ENCODE data around the gene KLHL40. TPM values are rescaled to one million over a fixed set of nuclear protein-coding genes. Genes with fewer than 3 reads are reported as not detected.

Gene KLHL40
- total and polyA plus RNA-seq, 10 of the 15 experiments (the other 5 are each of a cell fraction or from before 2014, with no cell fraction given): not detected

- H3K27ac ChIP-seq (ENCODE audit: control insufficient read depth, insufficient read depth): no peak overlapping the region
- ChIA-PET CTCF (interaction anchor here (1.2 kb wide), 1 partner anchor 9 kb away, joined by 4 read pairs; no protein-coding TSS in a partner anchor), SMC1A (ENCODE audit: uncharacterized antibody, unreplicated experiment) (no interaction called here), RAD21 (ENCODE audit: unreplicated experiment) (no interaction called here), POLR2A (no interaction called here)
- no peaks in the 10 kb centered on the region for H4K20me1 ChIP-seq (ENCODE audit: control insufficient read depth, insufficient read depth)
- DNase-seq (ENCODE audit: low read depth, low spot score) (no peak), FAIRE-seq (no peak), ATAC-seq (no peak)
- H3K9ac ChIP-seq (ENCODE audit: control insufficient read depth, insufficient read depth, low read length): no peak overlapping the region
- intact Hi-C loops (cut with micrococcal nuclease; ENCODE audit: unreplicated experiment) (no loop called here), in situ Hi-C loops (cut with MboI) (no loop called here)
- H3K4me3 ChIP-seq: no peak overlapping the region
- no peak overlapping the region for H3K4me2 ChIP-seq (ENCODE audit: control insufficient read depth, insufficient read depth)
- no TSS peak for BruUV-seq (replicated peaks)
- H2AFZ ChIP-seq (ENCODE audit: control insufficient read depth, low read depth, low read length): no peak overlapping the region
- H3K27me3 ChIP-seq (replicated peaks in 1 of 2; ENCODE audit: control insufficient read depth in 2 of 2, insufficient read depth in 2 of 2, low read length in 1 of 2): no peaks in the 10 kb centered on the region; a peak in 1 of 4 replicates
- H3K36me3 ChIP-seq (ENCODE audit: control insufficient read depth in 2 of 2, insufficient read depth in 2 of 2, low read length in 1 of 2): no peaks in the 10 kb centered on the region
- H3K4me1 ChIP-seq (ENCODE audit: control insufficient read depth, insufficient read depth, low read length): no peaks in the 10 kb centered on the region
- H3K9me3 ChIP-seq (replicated peaks; ENCODE audit: control insufficient read depth, insufficient read depth, low read length): no peaks in the 10 kb centered on the region
- no CpG with 5 or more reads among the region's 1 CpG for WGBS (ENCODE audit: insufficient coverage, insufficient replicate concordance, low lambda C conversion rate, missing lambda C conversion rate)
- H3K79me2 ChIP-seq (ENCODE audit: control insufficient read depth, insufficient read depth, low read length): no peaks in the 10 kb centered on the region
- no peak for TF ChIP-seq RUNX3 (IDR thresholded peaks at IDR 0.05; ENCODE audit: low read length)
- TF ChIP-seq IKZF2 (IDR thresholded peaks at IDR 0.05): no peak
- no peak for TF ChIP-seq SP1 (IDR thresholded peaks at IDR 0.05; ENCODE audit: low read depth, low read length)
- no peak for TF ChIP-seq MEF2A (IDR thresholded peaks at IDR 0.05; ENCODE audit: insufficient read depth, low read depth, low read length)
- TF ChIP-seq, protein P1, sequence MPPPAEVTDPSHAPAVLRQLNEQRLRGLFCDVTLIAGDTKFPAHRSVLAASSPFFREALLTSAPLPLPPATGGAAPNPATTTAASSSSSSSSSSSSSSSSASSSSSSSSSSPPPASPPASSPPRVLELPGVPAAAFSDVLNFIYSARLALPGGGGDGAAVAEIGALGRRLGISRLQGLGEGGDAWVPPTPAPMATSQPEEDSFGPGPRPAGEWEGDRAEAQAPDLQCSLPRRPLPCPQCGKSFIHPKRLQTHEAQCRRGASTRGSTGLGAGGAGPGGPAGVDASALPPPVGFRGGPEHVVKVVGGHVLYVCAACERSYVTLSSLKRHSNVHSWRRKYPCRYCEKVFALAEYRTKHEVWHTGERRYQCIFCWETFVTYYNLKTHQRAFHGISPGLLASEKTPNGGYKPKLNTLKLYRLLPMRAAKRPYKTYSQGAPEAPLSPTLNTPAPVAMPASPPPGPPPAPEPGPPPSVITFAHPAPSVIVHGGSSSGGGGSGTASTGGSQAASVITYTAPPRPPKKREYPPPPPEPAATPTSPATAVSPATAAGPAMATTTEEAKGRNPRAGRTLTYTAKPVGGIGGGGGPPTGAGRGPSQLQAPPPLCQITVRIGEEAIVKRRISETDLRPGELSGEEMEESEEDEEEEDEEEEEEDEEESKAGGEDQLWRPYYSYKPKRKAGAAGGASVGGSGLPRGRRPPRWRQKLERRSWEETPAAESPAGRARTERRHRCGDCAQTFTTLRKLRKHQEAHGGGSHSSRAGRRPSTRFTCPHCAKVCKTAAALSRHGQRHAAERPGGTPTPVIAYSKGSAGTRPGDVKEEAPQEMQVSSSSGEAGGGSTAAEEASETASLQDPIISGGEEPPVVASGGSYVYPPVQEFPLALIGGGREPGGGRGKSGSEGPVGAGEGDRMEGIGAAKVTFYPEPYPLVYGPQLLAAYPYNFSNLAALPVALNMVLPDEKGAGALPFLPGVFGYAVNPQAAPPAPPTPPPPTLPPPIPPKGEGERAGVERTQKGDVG (CRISPR knock-in tag; IDR thresholded peaks at IDR 0.05): no peak
- TF ChIP-seq, protein P2, sequence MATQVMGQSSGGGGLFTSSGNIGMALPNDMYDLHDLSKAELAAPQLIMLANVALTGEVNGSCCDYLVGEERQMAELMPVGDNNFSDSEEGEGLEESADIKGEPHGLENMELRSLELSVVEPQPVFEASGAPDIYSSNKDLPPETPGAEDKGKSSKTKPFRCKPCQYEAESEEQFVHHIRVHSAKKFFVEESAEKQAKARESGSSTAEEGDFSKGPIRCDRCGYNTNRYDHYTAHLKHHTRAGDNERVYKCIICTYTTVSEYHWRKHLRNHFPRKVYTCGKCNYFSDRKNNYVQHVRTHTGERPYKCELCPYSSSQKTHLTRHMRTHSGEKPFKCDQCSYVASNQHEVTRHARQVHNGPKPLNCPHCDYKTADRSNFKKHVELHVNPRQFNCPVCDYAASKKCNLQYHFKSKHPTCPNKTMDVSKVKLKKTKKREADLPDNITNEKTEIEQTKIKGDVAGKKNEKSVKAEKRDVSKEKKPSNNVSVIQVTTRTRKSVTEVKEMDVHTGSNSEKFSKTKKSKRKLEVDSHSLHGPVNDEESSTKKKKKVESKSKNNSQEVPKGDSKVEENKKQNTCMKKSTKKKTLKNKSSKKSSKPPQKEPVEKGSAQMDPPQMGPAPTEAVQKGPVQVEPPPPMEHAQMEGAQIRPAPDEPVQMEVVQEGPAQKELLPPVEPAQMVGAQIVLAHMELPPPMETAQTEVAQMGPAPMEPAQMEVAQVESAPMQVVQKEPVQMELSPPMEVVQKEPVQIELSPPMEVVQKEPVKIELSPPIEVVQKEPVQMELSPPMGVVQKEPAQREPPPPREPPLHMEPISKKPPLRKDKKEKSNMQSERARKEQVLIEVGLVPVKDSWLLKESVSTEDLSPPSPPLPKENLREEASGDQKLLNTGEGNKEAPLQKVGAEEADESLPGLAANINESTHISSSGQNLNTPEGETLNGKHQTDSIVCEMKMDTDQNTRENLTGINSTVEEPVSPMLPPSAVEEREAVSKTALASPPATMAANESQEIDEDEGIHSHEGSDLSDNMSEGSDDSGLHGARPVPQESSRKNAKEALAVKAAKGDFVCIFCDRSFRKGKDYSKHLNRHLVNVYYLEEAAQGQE (IDR thresholded peaks at IDR 0.05; ENCODE audit: low read depth, low read length): no peak
- no peak for TF ChIP-seq SUPT20H (IDR thresholded peaks at IDR 0.05; ENCODE audit: borderline replicate concordance, control insufficient read depth, low read depth, low read length)
- TF ChIP-seq NFYA (IDR thresholded peaks at IDR 0.05; ENCODE audit: borderline replicate concordance, low read depth, low read length): no peak
- no peak for TF ChIP-seq CEBPB (IDR thresholded peaks at IDR 0.05; ENCODE audit: borderline replicate concordance in 1 of 2, low read depth in 2 of 2, low read length in 2 of 2)
- no peak for TF ChIP-seq SMAD5 (IDR thresholded peaks at IDR 0.05; ENCODE audit: low read depth)
- no peak for TF ChIP-seq NR2C1 (IDR thresholded peaks at IDR 0.05)
- no peak for TF ChIP-seq FOS (IDR thresholded peaks at IDR 0.05; ENCODE audit: borderline replicate concordance, extremely low read depth, insufficient read length)
- no peak for TF ChIP-seq MYC (IDR thresholded peaks at IDR 0.05; ENCODE audit: insufficient read depth, insufficient read length, insufficient replicate concordance, low read length, severe bottlenecking)
- TF ChIP-seq, protein P3, sequence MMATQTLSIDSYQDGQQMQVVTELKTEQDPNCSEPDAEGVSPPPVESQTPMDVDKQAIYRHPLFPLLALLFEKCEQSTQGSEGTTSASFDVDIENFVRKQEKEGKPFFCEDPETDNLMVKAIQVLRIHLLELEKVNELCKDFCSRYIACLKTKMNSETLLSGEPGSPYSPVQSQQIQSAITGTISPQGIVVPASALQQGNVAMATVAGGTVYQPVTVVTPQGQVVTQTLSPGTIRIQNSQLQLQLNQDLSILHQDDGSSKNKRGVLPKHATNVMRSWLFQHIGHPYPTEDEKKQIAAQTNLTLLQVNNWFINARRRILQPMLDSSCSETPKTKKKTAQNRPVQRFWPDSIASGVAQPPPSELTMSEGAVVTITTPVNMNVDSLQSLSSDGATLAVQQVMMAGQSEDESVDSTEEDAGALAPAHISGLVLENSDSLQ (IDR thresholded peaks at IDR 0.05): no peak
- TF ChIP-seq NR2F1 (conservative IDR thresholded peaks at IDR 0.05): no peak
- TF ChIP-seq, protein P4, sequence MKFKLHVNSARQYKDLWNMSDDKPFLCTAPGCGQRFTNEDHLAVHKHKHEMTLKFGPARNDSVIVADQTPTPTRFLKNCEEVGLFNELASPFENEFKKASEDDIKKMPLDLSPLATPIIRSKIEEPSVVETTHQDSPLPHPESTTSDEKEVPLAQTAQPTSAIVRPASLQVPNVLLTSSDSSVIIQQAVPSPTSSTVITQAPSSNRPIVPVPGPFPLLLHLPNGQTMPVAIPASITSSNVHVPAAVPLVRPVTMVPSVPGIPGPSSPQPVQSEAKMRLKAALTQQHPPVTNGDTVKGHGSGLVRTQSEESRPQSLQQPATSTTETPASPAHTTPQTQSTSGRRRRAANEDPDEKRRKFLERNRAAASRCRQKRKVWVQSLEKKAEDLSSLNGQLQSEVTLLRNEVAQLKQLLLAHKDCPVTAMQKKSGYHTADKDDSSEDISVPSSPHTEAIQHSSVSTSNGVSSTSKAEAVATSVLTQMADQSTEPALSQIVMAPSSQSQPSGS (IDR thresholded peaks at IDR 0.05; ENCODE audit: low read length): no peak
Measured at GRCh38 chr3:42736081-42736480, 50.7 kb downstream of the KLHL40 start.
